NCI-H2196 treated with DMSO at 0.1 percent for 48 hours (cell line): ENCODE data around the gene B4GALNT3.

Source experiments
- DNase-seq: peaks from one replicate; lab custom pipeline; 2025; ENCODE audit not compliant: unreplicated experiment; lab: John Stamatoyannopoulos, UW

Gene B4GALNT3

GRCh38 chr12:508795-509194 is 49.1 kb downstream of the B4GALNT3 start:
- DNase-seq: no peak

GRCh38 chr12:509500-509899 is 49.8 kb downstream of the B4GALNT3 start:
- DNase-seq: no peak

- no peak for DNase-seq
These were observed 50.5 kb downstream of the B4GALNT3 start for GRCh38 chr12:510071-510825.

- no peak for DNase-seq
These were observed 53.2 kb downstream of the B4GALNT3 start for GRCh38 chr12:512933-513332.

GRCh38 chr12:513446-513845 is 53.7 kb downstream of the B4GALNT3 start:
- DNase-seq: no peak

- DNase-seq: no peak
These were observed 57.8 kb downstream of the B4GALNT3 start for GRCh38 chr12:517538-517937.

GRCh38 chr12:520119-520518 is 60.4 kb downstream of the B4GALNT3 start:
- no peak for DNase-seq

GRCh38 chr12:522692-523378 is 63.1 kb downstream of the B4GALNT3 start:
- no peak for DNase-seq

GRCh38 chr12:524167-524951 is 64.6 kb downstream of the B4GALNT3 start:
- DNase-seq: no peak

- no peak for DNase-seq
These were observed 66.3 kb downstream of the B4GALNT3 start for GRCh38 chr12:526089-526488.

- DNase-seq: no peak
These were observed 67.5 kb downstream of the B4GALNT3 start for GRCh38 chr12:527241-527640.

- no peak for DNase-seq
These were observed 68.0 kb downstream of the B4GALNT3 start for GRCh38 chr12:527729-528128.

- DNase-seq: no peak
These were observed 70.6 kb downstream of the B4GALNT3 start for GRCh38 chr12:530308-530707.

GRCh38 chr12:530821-531220 is 71.1 kb downstream of the B4GALNT3 start:
- no peak for DNase-seq

- no peak for DNase-seq
These were observed 72.3 kb downstream of the B4GALNT3 start for GRCh38 chr12:531951-532585.

- DNase-seq: no peak
These were observed 73.3 kb downstream of the B4GALNT3 start for GRCh38 chr12:532908-533565.

GRCh38 chr12:533718-534117 is 74.0 kb downstream of the B4GALNT3 start:
- DNase-seq: no peak

GRCh38 chr12:534216-534615 is 74.5 kb downstream of the B4GALNT3 start:
- no peak for DNase-seq

- no peak for DNase-seq
These were observed 75.7 kb downstream of the B4GALNT3 start for GRCh38 chr12:535396-535795.

GRCh38 chr12:536751-537245 is 77.1 kb downstream of the B4GALNT3 start:
- no peak for DNase-seq

GRCh38 chr12:537772-538171 is 78.0 kb downstream of the B4GALNT3 start:
- no peak for DNase-seq
